HG02970 (cell line): ENCODE data around the gene NIT2.

Experiments used
- ATAC-seq: cut with Tn5 transposase; IDR thresholded peaks from one replicate; pipeline ENCODE4 v1.9.1; 2021; ENCODE audit warnings: mild to moderate bottlenecking, moderate library complexity, moderate number of reproducible peaks; ENCODE audit not compliant: unreplicated experiment, low FRiP score

The NIT2 gene

DNA sequence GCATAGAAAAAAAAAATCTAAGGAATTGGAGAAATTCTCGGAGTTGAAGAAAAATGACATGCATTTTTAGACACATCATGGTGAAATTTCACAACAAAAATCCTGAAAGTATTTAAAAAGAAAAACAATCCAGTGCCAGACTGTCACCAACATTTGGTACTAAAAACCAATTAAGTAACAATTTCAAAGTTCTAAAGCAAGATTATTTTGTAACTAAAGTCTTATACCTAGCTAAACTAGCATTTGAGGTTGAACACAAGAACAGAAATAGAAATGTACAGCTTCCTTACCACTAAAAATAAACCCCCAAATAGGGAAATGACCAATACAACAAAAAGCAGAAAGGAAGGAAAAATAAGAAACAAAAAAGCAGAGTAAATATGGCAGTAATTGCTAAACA, 54.5 kb downstream of the NIT2 start:
- no peak for ATAC-seq

DNA sequence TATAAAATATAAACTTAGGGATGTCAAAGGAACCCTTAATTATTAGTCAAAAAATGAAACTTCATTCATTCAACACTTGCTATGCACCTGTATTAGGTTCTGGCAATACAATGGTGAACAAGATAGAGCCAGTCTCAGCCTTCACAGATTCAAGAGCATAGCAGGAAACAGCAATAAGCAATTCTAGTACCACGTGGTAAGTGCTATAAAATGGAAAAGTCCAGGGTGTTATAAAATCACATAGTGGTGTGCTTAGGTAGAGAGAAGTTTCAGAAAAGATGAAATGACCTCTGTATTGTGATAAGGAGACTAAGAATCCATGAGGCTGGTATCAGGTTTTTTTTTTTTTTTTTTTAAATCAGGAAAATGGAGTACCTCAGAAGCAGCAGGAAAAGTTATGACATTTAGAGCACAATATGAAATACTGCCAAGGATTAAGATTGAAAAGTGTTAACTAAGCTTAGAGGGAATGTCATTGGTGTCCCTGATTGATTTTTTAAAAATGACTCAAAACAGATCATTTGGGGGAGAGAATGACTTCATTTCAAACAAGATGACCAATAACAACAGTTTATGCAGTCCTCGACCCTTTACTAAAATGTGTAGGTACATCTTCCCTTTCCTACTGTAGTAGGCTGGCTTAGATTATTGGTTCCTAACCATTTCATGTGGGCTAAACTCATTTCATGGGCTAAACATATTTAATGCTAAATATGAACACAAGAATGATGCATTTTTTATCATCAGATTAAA, 61.3 kb downstream of the NIT2 start:
- no peak for ATAC-seq

DNA sequence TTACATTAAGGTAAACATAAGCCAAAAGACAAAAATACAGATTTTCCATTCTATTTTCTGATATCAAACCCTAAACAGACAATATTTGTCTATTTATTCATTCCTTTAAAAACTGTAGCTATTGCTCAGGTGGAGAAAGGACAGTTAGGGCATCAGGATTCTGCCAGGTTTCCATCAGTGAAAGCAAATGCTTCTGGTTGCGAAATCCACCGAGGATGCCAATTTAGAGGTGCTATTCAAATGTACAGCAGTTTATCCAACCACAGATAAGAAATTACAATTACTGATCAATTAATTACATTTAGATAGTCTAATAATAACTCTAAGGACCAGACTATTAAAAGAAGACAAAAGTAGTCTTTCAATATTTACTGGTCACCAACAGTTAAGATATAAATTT, 62.4 kb downstream of the NIT2 start:
- no peak for ATAC-seq

DNA sequence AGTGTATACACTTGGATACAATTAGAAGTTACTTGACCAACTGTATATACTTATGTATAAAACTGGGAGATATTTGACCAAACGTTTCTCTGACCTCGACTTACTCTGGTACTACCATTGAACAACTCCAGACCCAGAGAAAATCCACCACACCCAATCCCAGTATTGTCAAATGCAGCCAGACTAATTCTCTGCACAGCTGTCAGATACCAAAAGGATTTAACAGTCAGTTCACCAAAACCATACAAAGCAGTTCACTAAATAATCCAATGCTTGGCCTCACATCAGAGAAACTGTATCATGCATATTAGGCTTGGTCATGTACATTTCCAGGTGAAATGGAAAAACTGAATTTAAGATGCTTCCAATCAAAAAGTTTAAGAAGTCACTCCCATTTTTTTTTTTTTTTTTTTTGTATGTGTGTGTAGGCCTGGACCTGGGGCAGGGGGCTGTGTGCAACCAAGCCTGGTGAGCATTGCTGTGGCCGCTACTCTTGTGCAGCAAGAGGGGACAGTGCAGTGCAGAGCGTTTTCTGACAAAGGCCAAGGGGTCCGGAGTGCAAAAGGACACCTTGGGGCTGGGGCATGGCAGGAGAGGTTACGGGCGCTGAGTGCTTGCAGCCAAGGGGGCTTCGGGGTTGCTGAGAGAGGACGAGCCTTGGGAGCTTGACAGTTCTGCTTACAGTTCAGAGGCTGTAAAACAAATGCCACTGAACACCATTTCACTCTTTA, 64.9 kb downstream of the NIT2 start:
- no peak for ATAC-seq

DNA sequence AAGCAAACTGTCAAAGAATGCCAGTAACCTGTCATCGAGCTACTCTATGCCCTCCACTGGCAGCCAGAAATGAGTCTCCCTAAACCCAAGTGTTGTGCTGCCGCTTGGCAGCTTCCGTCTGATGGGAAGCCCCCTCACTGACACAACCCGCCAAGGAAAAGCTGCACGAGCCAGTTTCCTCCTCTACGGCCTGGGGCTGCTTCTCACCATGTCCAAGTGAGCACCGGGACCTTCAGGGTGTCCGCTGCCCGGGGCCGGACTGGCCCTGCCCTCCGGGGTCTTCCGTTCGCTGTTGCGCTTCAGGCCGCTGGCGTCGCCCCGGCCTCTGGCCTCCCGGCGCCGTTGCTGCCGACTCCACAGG, 65.8 kb downstream of the NIT2 start:
- ATAC-seq = peak; percentile 11

DNA sequence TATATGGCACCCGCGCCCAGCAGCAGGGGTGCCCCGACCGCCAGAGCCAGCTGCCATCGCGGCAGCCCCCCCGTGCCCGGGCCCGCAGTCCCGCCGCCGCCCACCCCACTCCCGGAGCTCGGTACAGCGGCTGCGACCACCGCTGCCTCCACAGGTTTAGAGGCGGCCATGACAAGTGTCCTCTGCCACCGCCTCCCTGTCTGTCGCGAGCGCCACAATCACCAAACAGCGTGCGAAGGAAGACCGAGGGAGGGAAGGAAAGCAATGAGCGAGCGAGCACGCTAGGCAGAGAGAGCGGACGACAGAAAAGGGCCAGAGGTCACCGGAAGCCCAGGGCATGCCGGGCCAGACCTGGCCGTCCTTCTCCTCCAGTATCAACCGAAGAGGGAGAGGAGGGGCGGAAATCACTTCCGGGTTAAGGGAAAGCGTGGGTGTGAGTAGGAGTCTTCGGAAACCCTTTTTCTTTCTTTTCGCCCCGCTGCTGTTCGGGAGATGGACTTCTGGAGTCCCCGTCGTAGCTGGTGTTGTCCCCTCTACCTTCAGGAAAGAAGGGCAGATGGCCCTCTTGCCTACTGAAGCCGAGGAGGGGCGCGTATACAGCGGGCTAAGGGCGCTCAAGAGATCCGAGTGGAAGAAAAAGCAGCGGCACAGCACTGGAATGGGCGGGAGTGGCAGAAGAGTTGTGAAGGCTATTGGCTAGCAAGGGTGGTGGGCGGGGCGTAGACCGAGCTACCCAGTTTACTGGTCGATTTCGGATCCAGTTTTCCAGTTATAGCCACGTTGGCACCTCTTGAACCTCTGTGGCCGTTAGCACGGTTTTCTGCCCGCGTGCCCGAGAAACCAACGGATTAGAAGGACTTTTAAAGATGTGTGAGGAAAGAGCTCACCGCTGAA, 66.5 kb downstream of the NIT2 start, which contains the start of the genes LNP1 and TOMM70:
TSS of gene LNP1 (plus strand) at position 760 of the 894 bp plus-strand sequence. CDS start 28,191 bp downstream, outside the sequence.
TSS of gene TOMM70 (minus strand) at position 310 of the 894 bp plus-strand sequence. CDS start at position 170, 140 bp downstream.
- ATAC-seq = peak; percentile 91

DNA sequence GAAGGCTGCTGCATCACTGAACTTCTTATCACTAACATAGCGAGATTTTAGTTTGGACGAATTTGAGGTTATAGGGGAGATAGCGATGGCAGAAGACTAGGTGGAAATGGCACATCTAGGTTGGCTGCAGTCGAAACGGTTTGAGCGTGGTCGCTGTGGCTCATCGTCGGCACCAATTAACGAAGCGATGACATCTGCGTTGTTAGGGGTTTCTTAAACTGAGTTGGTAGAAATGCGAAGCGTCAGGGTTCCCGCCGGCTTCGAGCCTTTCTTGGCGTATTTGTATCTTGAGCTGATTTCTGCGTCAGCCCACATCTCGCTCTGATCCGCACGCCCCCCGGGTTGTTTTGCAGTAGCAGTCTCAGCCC, 67.1 kb downstream of the NIT2 start:
- peak; percentile 11 for ATAC-seq

DNA sequence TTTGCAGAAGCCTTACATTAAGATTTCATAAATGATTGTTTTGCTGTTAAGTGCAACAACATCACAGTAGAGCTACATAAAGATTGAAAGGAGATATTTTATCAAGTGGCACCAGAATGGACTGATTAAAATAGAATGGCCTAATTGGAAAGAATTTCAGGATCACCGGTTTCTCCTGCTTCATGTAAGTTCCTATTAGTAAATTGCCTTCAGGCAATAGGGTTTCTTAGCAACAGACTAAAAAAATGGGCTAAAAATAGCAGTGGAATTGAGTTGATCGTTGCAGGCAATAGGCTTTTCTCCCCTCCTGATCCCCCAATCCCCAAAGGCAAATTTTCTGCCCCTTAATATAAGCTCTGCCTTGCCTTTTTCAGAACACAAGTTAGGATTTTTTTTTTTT, 67.7 kb downstream of the NIT2 start:
- ATAC-seq = no peak

DNA sequence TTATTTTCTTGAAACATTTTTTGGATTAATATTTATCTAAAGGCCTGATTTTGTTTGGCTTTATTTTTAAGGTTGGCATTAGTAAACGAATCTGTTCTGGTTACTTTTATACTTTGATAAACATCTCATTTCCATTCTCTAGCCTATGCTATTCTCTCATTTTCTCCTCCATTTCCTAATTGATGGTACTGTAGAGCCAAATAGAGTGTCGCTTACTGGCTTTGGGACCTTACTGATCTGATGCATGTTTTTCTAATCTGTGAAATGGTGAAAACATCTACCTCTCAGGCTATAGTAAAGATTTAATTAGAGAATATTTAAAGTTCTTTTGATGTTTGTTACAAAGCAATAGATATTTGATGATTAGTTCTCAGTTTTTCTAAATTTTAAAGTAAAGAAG, 68.3 kb downstream of the NIT2 start:
- ATAC-seq = no peak

DNA sequence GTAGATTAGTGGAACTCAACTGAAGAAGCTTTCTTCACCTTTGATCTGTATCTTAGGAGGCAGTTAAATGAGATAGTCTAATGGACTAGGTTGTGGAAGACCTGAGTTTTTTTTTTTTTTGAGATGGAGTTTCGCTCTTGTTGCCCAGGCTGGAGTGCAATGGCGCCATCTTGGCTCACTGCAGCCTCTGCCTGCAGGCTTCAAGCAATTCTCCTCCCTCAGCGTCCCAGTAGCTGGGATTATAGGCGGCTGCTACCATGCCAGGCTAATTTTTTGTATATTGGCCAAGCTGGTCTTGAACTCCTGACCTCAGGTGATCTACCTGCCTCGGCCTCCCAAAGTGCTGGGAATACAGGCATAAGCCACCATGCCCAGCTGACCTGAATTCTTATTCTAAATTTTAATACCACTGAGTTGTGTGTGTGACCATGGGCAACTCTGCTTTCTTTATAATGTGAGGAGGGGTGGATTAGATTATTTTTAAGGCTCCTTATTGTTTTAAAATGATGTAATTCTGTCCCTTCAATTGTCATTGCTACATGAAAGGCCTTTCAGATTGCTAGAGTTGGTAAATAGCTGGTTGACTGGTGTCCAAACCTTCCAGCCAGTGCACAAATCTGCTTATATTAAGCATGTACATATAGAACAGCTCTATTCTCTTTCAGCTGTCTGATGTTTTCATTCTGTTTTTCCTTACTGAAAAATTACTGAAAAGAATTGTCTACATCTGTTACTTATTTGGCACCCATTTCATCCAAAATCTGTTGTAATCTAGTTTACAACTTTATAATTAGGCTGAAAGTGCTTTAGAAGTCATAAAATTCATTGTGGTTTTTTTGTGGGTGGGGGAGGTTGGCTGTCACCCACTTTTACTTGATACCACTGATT, 69.0 kb downstream of the NIT2 start:
- ATAC-seq = no peak

DNA sequence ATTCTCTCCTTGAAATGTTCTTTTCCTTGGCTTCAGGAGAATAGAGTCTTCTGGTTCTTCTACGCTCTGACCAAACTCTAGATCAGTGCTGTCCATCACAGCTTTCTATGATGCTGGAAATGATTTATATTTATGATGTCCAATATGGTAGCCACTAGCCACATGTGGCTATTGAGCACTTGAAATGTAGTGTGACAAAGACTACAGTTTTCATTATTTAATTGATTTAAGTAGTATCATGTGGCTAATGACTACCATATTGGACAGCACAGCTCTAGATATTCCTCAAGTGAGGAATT, 69.6 kb downstream of the NIT2 start:
- no peak for ATAC-seq

DNA sequence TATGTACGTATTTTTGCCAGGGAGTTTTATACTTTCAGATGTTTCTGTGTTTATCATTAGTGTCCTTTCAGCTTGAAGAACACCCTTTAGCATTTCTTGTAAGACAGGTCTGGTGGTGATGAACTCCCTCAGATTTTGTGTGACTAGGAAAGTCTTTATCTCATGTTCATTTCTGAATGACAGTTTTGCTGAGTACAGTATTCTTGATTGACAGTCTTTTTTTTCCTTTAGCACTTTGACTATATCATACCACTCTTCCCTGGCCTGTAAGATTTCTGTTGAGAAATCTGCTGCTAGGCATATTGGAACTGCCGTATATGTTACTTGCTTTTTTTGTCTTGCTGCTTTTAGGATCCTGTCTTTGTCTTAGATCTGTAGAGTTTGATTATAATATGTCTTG, 72.6 kb downstream of the NIT2 start:
- ATAC-seq = no peak

DNA sequence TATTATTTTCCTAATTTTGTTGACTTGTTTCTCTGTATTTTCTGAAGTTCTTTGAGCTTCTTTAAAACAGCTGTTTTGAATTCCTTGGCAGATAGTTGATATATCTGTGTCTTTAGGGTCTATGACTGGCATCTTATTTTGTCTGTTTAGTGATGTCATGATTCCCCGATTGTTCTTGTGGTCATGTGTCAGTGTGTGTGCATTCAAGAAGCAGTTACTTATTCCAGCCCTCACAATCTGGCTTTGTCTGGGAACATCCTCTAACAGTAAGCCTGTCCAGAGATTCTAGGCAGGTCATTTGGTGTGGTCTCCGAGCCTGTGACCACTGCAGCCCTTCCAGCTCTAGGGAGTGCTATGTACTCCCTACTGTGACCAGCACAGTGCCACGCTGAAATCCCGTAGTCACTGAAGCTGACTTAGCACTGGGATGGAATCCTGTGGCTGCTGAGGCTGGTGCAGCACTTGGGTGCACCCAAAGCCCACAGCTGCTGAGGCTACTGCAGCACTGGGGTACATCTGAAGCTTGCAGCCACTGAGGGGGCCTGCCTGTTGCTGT, 73.5 kb downstream of the NIT2 start:
- no peak for ATAC-seq
